ENCODE data around the gene APOC3.

The APOC3 gene

DNA sequence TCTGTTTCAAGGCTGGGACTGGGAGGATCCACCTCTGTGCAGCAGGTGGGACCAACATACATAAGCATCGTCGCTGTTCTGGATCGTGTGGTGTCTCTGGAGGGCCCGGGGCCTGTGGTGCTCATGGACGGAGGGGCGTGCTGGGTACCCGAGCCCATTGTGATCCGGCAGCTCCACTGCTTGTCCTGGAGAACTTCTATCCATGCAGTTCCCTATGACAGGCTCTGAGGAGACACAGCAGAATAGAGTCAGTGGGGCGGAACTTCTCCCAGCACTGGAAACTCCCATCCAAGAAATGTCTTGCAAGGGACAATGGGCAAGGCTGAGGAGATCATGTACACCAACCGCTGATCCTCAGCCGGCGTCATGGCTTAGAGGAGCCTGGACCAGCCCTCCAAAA, 19.4 kb downstream of the APOC3 start:
- no peak for DNase-seq (ENCODE audit: low read depth, low spot score)

DNA sequence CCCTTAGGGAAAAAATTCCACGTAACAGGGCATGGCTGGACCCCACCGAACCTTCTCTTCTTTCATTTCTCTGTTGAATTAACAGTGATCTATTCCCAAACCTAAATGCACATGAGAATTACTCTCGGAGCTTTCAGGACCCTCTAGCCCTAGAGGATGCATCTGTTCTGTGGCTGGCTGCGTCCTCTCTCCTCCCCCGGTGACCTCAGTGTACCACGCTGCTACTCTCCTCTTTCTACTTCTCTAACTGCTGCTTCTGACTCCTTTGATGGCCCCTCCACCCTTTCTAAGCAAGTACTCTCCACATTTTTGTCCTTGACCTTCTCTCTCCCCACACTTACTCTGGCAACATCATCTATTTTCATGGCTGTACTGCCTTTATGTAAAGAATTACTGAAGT, 19.8 kb downstream of the APOC3 start:
- DNase-seq (ENCODE audit: low read depth, low spot score) = no peak

DNA sequence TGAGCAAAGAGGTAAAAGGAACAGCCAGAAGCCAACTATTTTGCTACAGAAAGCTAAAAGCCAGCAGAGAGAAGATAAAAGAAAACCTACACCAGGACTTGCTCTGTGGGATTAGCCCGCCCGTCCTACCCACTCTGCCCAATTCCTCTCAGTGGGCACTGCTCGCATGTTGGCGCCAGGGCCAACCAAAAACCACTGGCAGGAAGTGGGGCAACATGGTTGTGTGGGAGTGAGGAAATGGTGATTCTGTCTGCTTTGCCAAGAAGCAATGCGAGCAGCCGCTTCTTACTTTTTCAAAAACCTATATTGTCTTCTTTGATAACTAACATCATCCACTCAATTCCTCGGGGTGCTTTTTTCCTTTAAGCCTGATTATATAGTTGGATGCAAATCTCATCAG, 21.9 kb downstream of the APOC3 start:
- DNase-seq (ENCODE audit: low read depth, low spot score) = no peak

DNA sequence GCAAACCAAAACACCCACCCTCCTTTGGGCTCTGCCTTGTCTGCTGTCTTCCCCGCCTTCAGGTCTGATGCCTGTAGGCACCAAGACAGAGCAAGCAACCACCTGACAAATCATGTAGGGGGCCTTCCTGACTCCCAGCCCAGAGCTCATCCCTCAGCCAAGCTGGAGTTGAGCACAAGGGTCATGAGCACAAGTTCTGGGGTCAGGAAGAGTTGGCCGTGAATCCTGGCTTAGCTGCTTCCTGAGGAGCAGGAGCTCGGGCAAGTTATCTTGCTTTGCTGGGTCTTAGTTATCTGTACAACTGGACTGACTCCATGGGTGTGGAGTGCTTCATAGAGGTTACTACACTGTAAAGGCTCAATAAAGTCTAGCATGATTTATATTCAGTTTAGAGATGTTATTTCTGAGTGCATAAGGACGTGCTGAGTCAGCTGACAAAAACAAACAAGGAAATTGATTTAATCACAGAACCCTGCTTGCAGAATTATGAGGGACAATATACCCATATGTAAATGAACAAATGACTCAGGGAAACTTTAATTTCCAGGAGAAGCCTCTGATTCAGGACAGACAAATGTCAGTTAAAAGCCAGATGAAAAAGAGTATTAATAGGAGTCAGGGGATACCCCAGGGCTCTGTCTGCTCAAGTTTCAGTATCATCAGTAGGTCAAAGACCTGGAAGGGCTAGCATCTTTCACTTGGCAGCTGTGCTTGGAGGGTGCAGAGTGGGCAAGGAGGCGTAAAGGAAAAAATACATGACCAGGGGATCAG, 22.7 kb downstream of the APOC3 start:
- no peak for DNase-seq (ENCODE audit: low read depth, low spot score)

DNA sequence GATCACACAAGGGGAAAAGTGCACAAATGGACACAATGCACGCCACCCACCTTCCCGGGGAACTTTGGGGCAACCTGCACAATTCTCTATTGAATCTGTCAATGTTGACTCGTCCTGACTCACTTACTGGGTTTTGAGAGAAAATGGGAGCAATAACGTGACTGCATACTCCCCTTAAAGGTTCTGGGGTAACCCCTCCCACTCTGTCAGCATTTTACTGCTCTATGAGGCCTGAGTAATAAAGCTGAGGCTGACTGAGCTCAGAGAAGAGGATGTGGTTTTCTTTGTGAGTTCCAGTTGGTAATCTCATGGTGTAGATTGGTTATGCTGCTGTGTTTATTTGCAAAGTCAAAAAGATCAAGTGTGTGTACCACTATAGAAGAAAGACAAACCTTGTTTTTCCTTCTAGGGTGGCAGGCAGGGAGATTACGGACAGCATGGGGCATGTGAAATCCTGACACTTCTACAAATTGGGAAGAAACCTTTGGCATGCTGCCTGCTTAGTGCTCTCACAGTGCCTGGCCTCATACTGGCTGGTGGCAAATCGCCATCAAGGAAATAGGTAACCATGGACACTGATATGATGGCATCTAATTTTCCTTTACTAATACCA, 23.9 kb downstream of the APOC3 start:
- DNase-seq (ENCODE audit: low read depth, low spot score) = no peak

DNA sequence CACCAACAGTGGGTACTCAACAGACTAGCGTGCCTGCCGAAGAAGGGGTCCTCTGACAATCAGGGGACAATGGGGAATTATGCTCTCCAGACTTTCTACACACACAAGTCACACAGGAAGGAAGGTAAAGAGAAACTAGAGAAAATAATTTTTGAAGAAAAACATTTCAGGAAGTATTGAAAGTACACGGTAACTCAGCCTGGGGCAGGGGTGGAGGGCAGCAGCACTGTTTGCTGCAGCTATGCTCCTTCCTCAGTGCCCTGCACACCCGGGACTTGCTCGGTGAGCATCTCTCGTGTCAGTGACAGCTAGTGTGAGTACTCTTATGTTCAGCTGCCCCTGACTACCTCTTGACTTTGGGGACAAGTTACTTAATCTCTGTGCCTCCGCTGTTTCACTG, 25.7 kb downstream of the APOC3 start:
- DNase-seq (ENCODE audit: low read depth, low spot score) = no peak

DNA sequence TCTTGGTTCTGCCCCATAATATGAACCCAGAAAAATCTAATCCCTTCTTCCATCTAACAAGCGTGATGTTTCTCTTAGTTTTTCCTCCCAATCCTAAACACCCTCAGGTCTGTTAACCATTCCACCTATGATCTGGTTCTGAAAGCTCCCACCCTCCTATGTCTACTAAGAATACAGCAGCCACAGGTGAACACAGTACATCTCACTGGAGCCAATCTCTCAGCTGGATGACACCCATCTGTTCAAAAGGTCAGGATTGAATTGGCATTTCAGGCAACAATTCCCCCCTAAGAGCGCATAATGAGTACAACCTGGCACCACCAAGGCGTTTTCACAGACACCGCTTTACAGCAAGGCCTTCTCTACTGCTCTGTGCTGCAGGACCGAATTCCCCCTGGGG, 26.7 kb downstream of the APOC3 start:
- DNase-seq (ENCODE audit: low read depth, low spot score) = no peak

DNA sequence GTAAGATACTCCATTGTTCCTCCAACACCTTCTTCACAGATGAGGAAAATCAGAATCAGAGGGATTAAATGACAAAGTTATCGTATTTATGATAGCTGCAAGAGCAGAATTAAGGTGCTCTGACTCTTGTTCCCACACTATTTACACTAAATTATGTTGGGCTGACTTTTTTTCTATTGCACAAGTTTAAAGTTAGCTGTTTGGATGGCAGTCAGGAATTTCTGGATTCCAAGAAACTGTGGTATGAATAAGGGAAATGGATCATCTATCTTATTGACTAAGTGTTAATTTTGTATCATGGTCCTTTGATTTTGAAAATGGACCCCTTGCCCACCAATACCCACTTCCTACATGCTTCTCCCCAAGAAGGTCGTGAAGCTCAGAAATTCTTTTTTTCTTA, 27.6 kb downstream of the APOC3 start:
- no peak for DNase-seq (ENCODE audit: low read depth, low spot score)

DNA sequence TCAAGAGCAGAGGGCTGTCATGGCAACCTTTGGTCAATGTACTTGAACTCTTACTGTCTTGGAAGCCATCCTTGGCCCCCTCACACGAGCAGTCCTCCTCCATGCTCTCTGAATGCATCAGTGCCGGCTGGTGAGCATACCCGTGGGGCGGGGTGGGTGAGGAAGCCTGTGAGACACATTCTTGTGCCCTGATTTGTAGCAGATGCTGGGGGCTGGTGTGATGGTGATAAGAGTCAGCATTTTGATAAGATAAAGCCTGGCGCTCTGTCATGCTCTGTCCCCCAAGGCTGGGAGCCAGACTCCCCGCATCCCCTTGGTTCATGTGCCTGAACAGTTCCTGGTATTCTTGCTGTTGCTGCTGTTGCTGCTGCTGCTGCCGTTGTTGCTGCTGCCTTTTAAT, 28.2 kb downstream of the APOC3 start:
- no peak for DNase-seq (ENCODE audit: low read depth, low spot score)

DNA sequence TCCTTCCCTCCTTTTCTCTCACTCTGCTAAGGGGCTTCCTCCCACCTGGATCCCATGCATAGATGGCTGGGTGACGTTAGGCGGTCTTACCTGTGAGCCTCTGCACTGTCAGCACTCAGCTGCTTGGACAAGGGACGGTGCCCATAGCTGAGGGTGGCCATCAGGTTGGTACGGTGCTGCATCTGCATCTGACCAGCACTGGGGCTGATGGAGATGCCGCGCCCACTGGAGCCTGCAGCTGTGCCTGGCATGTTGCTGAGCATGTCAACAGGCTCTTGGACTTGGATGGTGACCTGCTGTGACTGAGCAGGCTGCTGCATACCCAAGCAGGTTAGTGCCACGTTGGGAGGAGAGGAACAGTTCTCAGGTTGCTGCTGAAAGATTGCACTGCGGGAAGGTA, 29.5 kb downstream of the APOC3 start:
- no peak for DNase-seq (ENCODE audit: low read depth, low spot score)

DNA sequence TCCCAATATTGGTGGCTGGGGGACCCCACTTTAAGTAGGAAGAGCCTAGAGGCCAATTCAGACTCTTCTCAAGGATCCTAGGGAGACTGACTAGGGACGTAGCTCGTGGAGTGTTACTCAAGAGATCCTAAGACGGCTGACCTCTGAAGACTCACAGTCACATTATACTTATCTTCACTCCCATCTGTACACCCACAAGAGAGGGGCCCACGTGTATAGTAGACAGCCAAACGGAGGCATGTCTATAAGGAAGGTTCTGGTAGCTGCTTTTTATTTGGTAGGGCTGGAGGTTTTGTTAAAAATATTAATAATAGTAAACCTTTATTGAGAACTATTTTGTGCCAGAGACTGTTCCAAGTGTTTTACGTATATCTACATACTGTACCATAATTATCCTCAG, 30.6 kb downstream of the APOC3 start:
- DNase-seq (ENCODE audit: low read depth, low spot score) = no peak

DNA sequence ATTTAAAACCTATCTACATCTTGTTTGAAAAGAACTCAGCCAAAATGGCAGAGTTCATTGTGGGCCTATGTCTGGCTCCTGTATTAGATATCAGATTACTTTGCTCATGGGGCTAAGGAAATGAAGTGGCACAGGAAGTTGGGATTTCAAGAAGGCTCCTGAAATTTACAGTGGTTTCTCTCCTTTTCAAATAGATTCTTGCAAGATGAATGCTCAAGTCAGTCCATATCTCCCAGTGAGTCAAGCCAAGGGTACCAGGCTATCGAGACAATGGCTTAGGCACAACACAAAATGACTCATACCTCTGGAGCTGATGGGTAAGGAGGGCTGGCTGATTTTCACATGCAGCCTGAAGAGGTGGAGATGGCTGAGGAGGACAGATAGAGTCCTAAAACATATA, 31.8 kb downstream of the APOC3 start:
- no peak for DNase-seq (ENCODE audit: low read depth, low spot score)

DNA sequence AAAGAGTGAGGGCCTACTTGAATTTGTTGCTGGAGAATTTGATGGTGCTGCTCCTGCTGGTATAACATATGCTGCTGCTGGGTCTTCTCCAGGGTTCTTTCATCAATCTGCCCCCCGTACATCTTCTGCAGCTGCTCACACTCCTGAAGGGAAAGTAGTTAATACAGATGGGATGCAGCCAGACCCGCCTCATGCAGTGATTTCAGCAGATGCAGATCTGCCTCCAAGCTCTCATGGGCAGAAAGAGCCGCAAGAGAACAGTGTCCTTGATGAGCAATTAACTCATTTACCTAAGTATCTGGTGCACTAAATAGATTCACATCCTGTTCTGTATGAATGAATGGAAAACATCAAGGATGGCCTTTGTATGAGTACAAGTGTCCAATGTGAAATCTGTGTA, 32.5 kb downstream of the APOC3 start:
- DNase-seq (ENCODE audit: low read depth, low spot score) = no peak

DNA sequence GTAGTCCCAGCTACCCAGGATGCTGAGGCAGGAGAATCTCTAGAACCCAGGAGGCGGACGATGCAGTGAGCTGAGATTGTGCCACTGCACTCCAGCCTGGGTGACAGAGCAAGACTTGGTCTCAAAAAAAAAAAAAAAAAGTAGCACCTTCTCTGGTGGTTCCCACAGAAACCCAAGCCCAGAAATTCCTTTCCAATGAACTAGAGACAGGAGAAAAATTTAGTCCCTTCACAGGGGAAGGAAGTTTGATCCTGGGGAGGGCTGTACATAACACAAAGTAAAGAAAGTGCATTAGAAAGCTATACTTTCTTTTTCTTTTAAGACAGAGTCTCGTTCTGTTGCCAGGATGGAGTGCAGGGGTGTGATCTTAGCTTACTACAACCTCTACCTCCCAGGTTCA, 33.2 kb downstream of the APOC3 start:
- DNase-seq (ENCODE audit: low read depth, low spot score) = no peak

DNA sequence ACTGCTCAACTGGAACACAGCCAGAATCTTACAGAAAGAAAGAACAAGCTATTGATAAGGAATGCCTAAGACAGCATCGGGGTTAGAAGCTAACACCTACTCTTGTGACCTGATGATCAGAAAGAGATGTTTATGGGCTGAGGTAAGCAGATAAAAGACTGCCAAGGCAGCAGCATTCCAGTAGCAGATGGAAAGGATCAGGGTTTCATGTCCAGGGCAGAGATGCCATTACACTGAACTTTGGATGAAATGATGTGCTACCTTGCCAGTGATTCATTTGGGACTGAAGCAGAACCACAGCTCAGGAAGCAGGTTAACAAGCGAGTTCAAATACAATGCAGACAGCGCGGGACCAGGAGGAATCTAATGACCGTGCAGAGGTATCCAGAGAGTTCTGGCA, 34.8 kb downstream of the APOC3 start:
- DNase-seq (ENCODE audit: low read depth, low spot score) = no peak

DNA sequence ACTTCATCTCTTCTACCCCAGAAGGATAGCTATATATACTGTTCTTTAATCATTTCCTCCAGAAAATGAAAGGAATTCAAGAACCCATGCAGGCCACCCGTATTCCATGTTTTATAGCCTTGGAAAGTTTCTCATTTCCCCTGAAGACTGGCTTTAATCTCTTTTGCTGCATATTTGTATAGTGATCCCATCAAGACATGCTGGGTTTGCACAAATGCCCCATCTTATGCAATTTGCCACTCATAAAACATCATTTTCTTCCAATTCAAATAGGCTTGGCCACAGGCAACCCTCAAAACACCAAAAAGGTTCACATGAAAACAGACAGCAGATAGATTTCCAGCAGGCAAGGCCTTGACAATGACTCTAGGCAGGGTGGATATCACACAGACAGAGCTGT, 36.0 kb downstream of the APOC3 start:
- DNase-seq (ENCODE audit: low read depth, low spot score) = no peak

DNA sequence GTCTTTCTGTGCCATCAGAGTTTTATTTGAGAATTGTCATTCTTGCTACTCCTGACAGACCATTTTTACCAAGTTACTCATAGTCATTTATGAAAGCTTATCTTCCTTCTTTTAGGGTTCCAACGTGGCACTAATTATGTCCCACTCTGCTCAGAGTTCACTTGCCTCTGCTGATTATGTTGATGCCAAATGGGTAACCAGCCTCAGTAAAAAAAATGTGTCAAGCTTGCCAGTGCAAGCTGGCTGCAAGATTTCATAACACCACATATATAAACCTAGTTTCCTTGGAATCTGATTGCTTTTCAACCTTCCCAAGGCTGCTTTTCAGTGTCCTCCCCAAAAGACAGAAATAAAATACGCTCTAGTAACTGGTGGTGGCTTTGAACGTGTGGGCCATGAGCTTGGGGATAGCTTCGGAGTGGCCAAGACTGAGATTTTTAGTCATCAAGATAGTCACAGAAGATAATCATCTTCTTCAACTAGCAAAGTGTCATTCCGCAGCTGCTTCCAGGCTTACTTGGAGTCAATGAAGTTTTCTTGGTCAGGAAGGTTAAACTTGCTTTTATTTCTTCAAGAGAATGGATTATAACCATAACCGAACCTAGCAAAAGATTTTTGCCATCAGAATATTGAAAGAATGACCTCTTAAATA, 37.2 kb downstream of the APOC3 start:
- no peak for DNase-seq (ENCODE audit: low read depth, low spot score)

DNA sequence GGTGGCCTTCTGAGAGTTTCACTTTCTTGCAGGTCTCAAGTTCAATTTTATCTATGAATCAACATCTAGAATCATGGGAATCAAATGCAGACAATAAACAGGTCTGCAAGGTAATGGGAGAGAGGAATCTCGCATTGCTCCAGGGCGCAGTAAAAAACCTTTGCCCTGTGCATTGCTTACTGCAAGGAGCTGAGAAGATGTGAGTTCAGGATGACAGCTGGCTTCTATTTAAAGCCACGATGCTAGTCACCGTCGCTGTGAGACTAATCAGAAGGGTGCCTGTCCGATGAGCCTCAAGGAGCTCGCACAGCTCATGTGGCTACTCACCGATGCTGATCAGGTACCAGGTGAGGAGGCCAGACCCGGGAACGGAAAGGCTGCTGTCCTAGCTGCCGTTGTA, 37.9 kb downstream of the APOC3 start:
- no peak for DNase-seq (ENCODE audit: low read depth, low spot score)

DNA sequence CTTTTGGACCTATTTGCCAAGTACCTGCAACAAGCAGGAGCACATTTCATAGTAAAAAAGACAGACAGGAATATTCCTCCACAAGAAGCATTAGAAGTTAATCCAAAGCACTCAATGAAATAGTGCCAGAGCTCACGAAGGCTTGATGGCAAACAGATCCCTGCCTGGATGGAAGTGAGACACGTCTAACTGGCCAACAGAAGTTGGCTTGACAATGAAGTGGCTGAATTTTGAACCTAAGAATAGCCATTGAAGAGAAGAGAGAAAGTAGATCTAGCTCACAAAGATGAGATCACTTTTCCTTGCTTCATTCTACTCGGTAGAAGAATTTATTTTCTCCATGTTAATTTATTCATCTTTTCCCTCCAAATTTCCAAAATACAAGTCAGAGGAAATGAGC, 38.4 kb downstream of the APOC3 start:
- no peak for DNase-seq (ENCODE audit: low read depth, low spot score)

DNA sequence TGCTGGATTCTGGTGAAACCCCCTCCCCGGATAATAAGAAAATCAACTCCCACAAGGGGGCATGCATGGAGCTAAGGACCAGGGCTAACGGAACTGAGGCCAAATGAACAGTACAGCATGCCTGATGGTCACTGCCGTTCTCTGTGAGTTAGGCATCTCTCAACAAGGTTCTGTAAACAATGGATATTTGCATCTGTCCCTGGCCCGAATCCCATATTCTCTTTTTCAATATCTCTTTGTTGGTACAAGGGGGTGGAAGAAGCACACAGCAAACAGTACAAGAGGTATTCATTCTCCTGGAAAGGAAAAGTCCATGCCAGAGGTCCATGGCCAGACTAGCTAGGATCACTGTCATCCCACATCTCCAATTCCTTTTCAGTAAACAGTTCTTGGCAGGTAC, 39.9 kb downstream of the APOC3 start:
- no peak for DNase-seq (ENCODE audit: low read depth, low spot score)

DNA sequence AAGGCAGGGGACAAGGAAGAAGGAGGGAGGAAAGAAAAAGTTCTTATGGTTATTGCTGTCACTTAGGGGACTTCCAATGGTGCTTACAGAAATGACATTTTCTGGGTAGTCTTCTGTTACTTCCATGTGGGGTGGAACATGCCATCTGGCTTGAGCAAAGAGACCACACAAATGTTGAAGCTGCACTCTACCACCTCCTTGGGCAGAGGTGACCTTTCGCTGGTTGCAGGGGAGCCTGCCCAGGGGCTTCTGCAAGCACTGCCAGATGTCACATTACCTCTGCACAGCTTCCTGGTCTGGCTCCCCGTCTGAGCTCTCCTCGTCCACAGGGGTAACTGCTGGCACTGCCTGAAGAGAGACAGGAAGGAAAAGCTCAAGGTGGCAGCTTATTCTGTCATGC, 40.3 kb downstream of the APOC3 start:
- no peak for DNase-seq (ENCODE audit: low read depth, low spot score)

DNA sequence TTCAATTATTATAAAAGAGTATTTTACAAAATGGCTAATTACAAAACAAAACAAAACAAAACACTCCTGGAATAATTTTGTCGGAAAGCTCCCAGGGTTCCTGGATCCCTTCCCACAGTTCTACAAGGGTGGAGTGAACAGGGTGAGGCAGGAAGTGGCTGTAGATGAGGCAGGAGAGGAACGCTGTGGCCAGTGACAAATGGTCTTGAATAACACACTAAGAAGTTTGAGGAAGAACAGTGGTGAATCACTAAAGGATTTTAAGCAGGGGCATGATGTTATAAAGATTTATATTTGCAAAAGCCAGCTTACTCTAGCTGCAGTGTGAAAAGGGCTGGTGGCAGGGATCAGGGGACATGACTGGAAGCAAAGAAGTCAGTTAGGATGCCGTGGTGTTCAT, 41.5 kb downstream of the APOC3 start:
- no peak for DNase-seq (ENCODE audit: low read depth, low spot score)

DNA sequence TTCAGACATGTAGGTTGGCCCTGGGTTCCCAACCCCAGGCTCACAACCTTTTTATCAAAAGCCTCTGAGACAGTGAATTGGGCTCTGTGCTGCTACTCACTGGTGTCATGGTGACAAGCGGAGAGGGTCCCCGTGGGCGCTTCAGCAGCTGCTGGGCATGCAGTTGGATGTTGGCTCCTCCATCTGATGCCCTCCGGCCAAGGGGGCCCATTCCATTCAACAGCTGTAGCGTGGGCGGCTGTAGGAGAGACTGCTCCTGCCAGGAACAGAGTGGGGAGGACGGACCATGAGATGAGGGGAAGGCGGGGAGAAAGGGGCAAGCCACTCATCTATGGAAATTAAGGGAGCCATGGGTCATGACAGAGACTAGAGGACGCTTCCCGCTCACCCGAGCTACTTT, 43.7 kb downstream of the APOC3 start:
- DNase-seq (ENCODE audit: low read depth, low spot score) = no peak

Data from brain pericyte (primary cell).